PFSK-1 (cell line): ENCODE results near the gene PLEKHA5.

Experiments
- FOXP2 ChIP-seq: optimal IDR thresholded peaks from 2 replicates; pipeline ENCODE3; 2011; ENCODE audit warnings: borderline replicate concordance, control low read depth, inconsistent platforms; ENCODE audit not compliant: insufficient read depth; ENCODE audit errors: extremely low read length, extremely low read depth
- POLR2AphosphoS5 ChIP-seq: IDR thresholded peaks from 2 replicates; pipeline ENCODE4 v1.6.1; 2012; ENCODE audit warnings: low read depth, mild to moderate bottlenecking, control low read depth, low read length, moderate library complexity
- REST ChIP-seq, 2 experiments: IDR thresholded peaks; 2 replicates each; pipeline versions ENCODE4 v1.6.1 to v1.8.0; 2011 to 2012; ENCODE audit warnings: low read depth in 2 of 2, low read length in 2 of 2, control low read depth in 1 of 2, inconsistent platforms in 1 of 2, mild to moderate bottlenecking in 1 of 2, moderate library complexity in 1 of 2; ENCODE audit not compliant: insufficient read depth in 1 of 2
- SIN3A ChIP-seq: IDR thresholded peaks from 2 replicates; pipeline ENCODE4 v1.6.1; 2012; ENCODE audit warnings: mild to moderate bottlenecking, low read length, moderate library complexity, borderline replicate concordance; ENCODE audit not compliant: insufficient read depth
- TAF1 ChIP-seq: IDR thresholded peaks from 2 replicates; pipeline ENCODE4 v1.6.1; 2012; ENCODE audit warnings: low read length, control low read depth, borderline replicate concordance; ENCODE audit not compliant: insufficient read depth

Gene PLEKHA5

GRCh38 chr12:19203539-19204506 is 74.3 kb downstream of the PLEKHA5 start:
- no peak for TF ChIP-seq POLR2AphosphoS5
- no peak for TF ChIP-seq REST (IDR thresholded peaks at IDR 0.05; ENCODE audit: insufficient read depth in 1 of 2, low read depth in 2 of 2, low read length in 2 of 2)
- TF ChIP-seq TAF1: no peak
- no peak for TF ChIP-seq SIN3A
- TF ChIP-seq FOXP2: no peak

- TF ChIP-seq FOXP2: no peak
- no peak for TF ChIP-seq REST (IDR thresholded peaks at IDR 0.05; ENCODE audit: insufficient read depth in 1 of 2, low read depth in 2 of 2, low read length in 2 of 2)
- no peak for TF ChIP-seq SIN3A
- TF ChIP-seq TAF1: no peak
- no peak for TF ChIP-seq POLR2AphosphoS5
Observed at GRCh38 chr12:19205120-19205519, 75.6 kb downstream of the PLEKHA5 start.

GRCh38 chr12:19206493-19207077 is 77.1 kb downstream of the PLEKHA5 start:
- TF ChIP-seq TAF1: no peak
- TF ChIP-seq REST (IDR thresholded peaks at IDR 0.05; ENCODE audit: insufficient read depth in 1 of 2, low read depth in 2 of 2, low read length in 2 of 2): no peak
- no peak for TF ChIP-seq SIN3A
- TF ChIP-seq FOXP2: no peak
- TF ChIP-seq POLR2AphosphoS5: no peak

- TF ChIP-seq REST (IDR thresholded peaks at IDR 0.05; ENCODE audit: insufficient read depth in 1 of 2, low read depth in 2 of 2, low read length in 2 of 2) (no peak), FOXP2 (no peak), TAF1 (no peak), SIN3A (no peak), POLR2AphosphoS5 (no peak)
Observed at GRCh38 chr12:19208456-19208855, 78.9 kb downstream of the PLEKHA5 start.

- TF ChIP-seq SIN3A (no peak), POLR2AphosphoS5 (no peak), REST (IDR thresholded peaks at IDR 0.05; ENCODE audit: insufficient read depth in 1 of 2, low read depth in 2 of 2, low read length in 2 of 2) (no peak), FOXP2 (no peak), TAF1 (no peak)
Observed at GRCh38 chr12:19209661-19210060, 80.1 kb downstream of the PLEKHA5 start.
